A549 (cell line): ENCODE measurements around the gene DIP2C. TPM values are rescaled to one million over a fixed set of nuclear protein-coding genes. Genes with fewer than 3 reads are reported as not detected.

Experiments
- ATAC-seq, 2 experiments: fragments of 200-7000 bp in 1 of 2; fragments of >200 bp in 1 of 2; cut with Nextera tagmentation in 1 of 2; cut with Tn5 transposase in 1 of 2; 3 replicates each; pipeline versions ENCODE4 v1.8.0 to v1.9.1; 2018 to 2020; ENCODE audit warnings: mild to moderate bottlenecking in 1 of 2, moderate library complexity in 1 of 2
- CTCF ChIA-PET: fragments of 300-600 bp; sonication (Branson Sonifier 250); formaldehyde crosslinking; extraction: SDS; loops from one replicate; lab custom pipeline; 2021; ENCODE audit warnings: antibody characterized with exemption, inconsistent platforms; lab: Yijun Ruan, JAX
- POLR2A ChIA-PET: fragments of 350-600 bp; formaldehyde crosslinking; extraction: SDS; loops from one replicate; lab custom pipeline; 2021; ENCODE audit warnings: antibody characterized with exemption, inconsistent platforms; lab: Yijun Ruan, JAX
- DNase-seq, 2 experiments: peaks; one replicate each; pipeline versions ENCODE4 v3.0.0 to v3.0.0-alpha.2; 2011 to 2016; ENCODE audit warnings: low read depth in 1 of 2, low spot score in 1 of 2
- FAIRE-seq: peaks from 2 replicates; lab custom pipeline; 2011; peaks lifted over from hg19 to GRCh38; lab: Jason Lieb, UNC
- H3K27ac ChIP-seq, 2 experiments: fragments of >200 bp; sonication (Bioruptor Twin); formaldehyde crosslinking; 3 replicates each; pipeline ENCODE4 v1.5.1; 2016 to 2017
- H3K4me1 ChIP-seq: fragments of >200 bp; sonication (Bioruptor Twin); formaldehyde crosslinking; 3 replicates; pipeline ENCODE4 v1.6.1; 2016
- H3K4me2 ChIP-seq: fragments of >200 bp; sonication (Bioruptor Twin); formaldehyde crosslinking; 3 replicates; pipeline ENCODE4 v1.6.1; 2016
- H3K4me3 ChIP-seq: fragments of >200 bp; sonication (Bioruptor Twin); formaldehyde crosslinking; 3 replicates; pipeline ENCODE4 v1.5.1; 2016
- H3K9me3 ChIP-seq: fragments of >200 bp; sonication (Bioruptor Twin); formaldehyde crosslinking; 3 replicates; pipeline ENCODE4 v1.6.1; 2016
- ATOH8 ChIP-seq: fragments of 250-450 bp; sonication (Bioruptor Pico); IDR thresholded peaks from 2 replicates; pipeline ENCODE4 v1.5.0; 2020; ENCODE audit warnings: low read depth, mild to moderate bottlenecking, moderate library complexity
- CHD2 ChIP-seq: fragments of 150-350 bp; IDR thresholded peaks from 2 replicates; pipeline ENCODE4 v1.6.1; 2014; ENCODE audit warnings: low read length; ENCODE audit not compliant: partially characterized antibody
- CHD4 ChIP-seq: fragments of 200-600 bp; sonication (generic); IDR thresholded peaks from 2 replicates; pipeline ENCODE4 v1.6.1; 2016; ENCODE audit warnings: antibody characterized with exemption, mild to moderate bottlenecking, borderline replicate concordance
- CTCF ChIP-seq: fragments of >200 bp; sonication (Bioruptor Twin); formaldehyde crosslinking; IDR thresholded peaks from 3 replicates; pipeline ENCODE4 v1.5.1; 2016
- EHMT2 ChIP-seq: fragments of 200-600 bp; sonication (generic); IDR thresholded peaks from 2 replicates; pipeline ENCODE4 v1.6.1; 2016; ENCODE audit warnings: antibody characterized with exemption, low read depth, mild to moderate bottlenecking, moderate library complexity
- EP300 ChIP-seq, 2 experiments: fragments of >200 bp; sonication (Bioruptor Twin); formaldehyde crosslinking; IDR thresholded peaks; 2 replicates in 1 of 2; 3 replicates in 1 of 2; pipeline ENCODE4 v1.6.1; 2016 to 2017
- FOXS1 ChIP-seq: fragments of 250-450 bp; sonication (Bioruptor Pico); IDR thresholded peaks from 2 replicates; pipeline ENCODE4 v1.5.0; 2020; ENCODE audit warnings: mild to moderate bottlenecking, moderate library complexity
- GATA3 ChIP-seq: IDR thresholded peaks from 2 replicates; pipeline ENCODE4 v1.6.1; 2012; ENCODE audit warnings: borderline replicate concordance
- HES2 ChIP-seq: fragments of >200 bp; sonication (Bioruptor Twin); formaldehyde crosslinking; IDR thresholded peaks from 2 replicates; pipeline ENCODE4 v1.6.1; 2016
- HEYL ChIP-seq: fragments of 250-450 bp; sonication (Bioruptor Pico); IDR thresholded peaks from 2 replicates; pipeline ENCODE4 v1.8.0; 2021; ENCODE audit warnings: mild to moderate bottlenecking, moderate library complexity
- HMGXB4 ChIP-seq: fragments of 250-450 bp; sonication (Bioruptor Pico); IDR thresholded peaks from 2 replicates; pipeline ENCODE4 v1.5.0; 2021; ENCODE audit warnings: mild to moderate bottlenecking, moderate library complexity, borderline replicate concordance
- HOXB13 ChIP-seq: fragments of 250-450 bp; sonication (Bioruptor Pico); IDR thresholded peaks from 2 replicates; pipeline ENCODE4 v1.5.0; 2020; ENCODE audit warnings: low read depth, mild to moderate bottlenecking, moderate library complexity
- JUN ChIP-seq, 2 experiments: fragments of >200 bp; sonication (Bioruptor Twin); formaldehyde crosslinking; IDR thresholded peaks; 2 replicates in 1 of 2; 3 replicates in 1 of 2; pipeline ENCODE4 v1.6.1; 2016 to 2017
- MAX ChIP-seq: IDR thresholded peaks from 2 replicates; pipeline ENCODE4 v1.6.1; 2012
- MAZ ChIP-seq: fragments of 150-350 bp; IDR thresholded peaks from 2 replicates; pipeline ENCODE4 v1.6.1; 2014; ENCODE audit warnings: antibody characterized with exemption, low read depth, low read length, borderline replicate concordance
- NFE2L2 ChIP-seq: fragments of 150-350 bp; conservative IDR thresholded peaks from 2 replicates; pipeline ENCODE4 v1.6.1; 2014; ENCODE audit warnings: low read length
- NPAS2 ChIP-seq: fragments of 250-450 bp; sonication (Bioruptor Pico); IDR thresholded peaks from 2 replicates; pipeline ENCODE4 v1.8.0; 2022; ENCODE audit warnings: mild to moderate bottlenecking, moderate library complexity, borderline replicate concordance
- PHF8 ChIP-seq: fragments of 200-600 bp; sonication (generic); IDR thresholded peaks from 2 replicates; pipeline ENCODE4 v1.6.1; 2016; ENCODE audit warnings: low read depth, mild to moderate bottlenecking, antibody characterized with exemption, moderate library complexity, borderline replicate concordance
- POLR2A ChIP-seq: IDR thresholded peaks from 2 replicates; pipeline ENCODE4 v1.6.1; 2012; ENCODE audit warnings: mild to moderate bottlenecking, low read length
- POLR2AphosphoS2 ChIP-seq: conservative IDR thresholded peaks from 2 replicates; pipeline ENCODE4 v1.6.1; 2012; ENCODE audit warnings: low read length, improper control_type of control experiment, inconsistent platforms
- RAD21 ChIP-seq, 2 experiments: fragments of >200 bp in 1 of 2; sonication (Bioruptor Twin) in 1 of 2; formaldehyde crosslinking in 1 of 2; IDR thresholded peaks in 1 of 2; conservative IDR thresholded peaks in 1 of 2; 2 replicates in 1 of 2; 3 replicates in 1 of 2; pipeline ENCODE4 v1.6.1; 2012 to 2018; ENCODE audit warnings: inconsistent platforms in 1 of 2
- RNF2 ChIP-seq: fragments of 200-600 bp; sonication (generic); IDR thresholded peaks from 2 replicates; pipeline ENCODE4 v1.6.1; 2016; ENCODE audit warnings: low read depth, mild to moderate bottlenecking, antibody characterized with exemption, moderate library complexity, borderline replicate concordance
- SMC3 ChIP-seq: fragments of >200 bp; sonication (Bioruptor Twin); formaldehyde crosslinking; IDR thresholded peaks from 3 replicates; pipeline ENCODE4 v1.6.1; 2018; ENCODE audit warnings: inconsistent platforms
- SREBF2 ChIP-seq: fragments of 450-650 bp; IDR thresholded peaks from 2 replicates; pipeline ENCODE4 v1.6.1; 2014; ENCODE audit warnings: mild to moderate bottlenecking, moderate library complexity
- TFCP2L1 ChIP-seq: fragments of 250-450 bp; sonication (Bioruptor Pico); IDR thresholded peaks from 2 replicates; pipeline ENCODE4 v1.5.0; 2021; ENCODE audit warnings: mild to moderate bottlenecking
- ZFP36 ChIP-seq: fragments of 450-650 bp; IDR thresholded peaks from 2 replicates; pipeline ENCODE4 v1.6.1; 2014; ENCODE audit warnings: borderline replicate concordance; ENCODE audit not compliant: partially characterized antibody
- ZSCAN20 ChIP-seq: fragments of 250-450 bp; sonication (Bioruptor Pico); IDR thresholded peaks from 2 replicates; pipeline ENCODE4 v1.8.0; 2022; ENCODE audit warnings: mild to moderate bottlenecking, moderate library complexity
- WGBS: methylation state at CpG from one replicate; pipeline ENCODE4 v1.1.6; 2017; ENCODE audit errors: missing lambda C conversion rate; 5-methylcytosine and 5-hydroxymethylcytosine counted together
- polyA plus RNA-seq, 4 experiments: library from polyadenylated mRNA; depleted of rRNA in 3 of 4; stranded (reverse); fragments of >200 nt; fragmentation: RNase III in 1 of 4; extraction: RNeasy Plus Mini Kit Qiagen cat#74134 plus additional on column Dnase treatment in 1 of 4; gene quantifications; 2 replicates in 3 of 4; 3 replicates in 1 of 4; pipeline ENCODE4 v1.2.3, GENCODE V29; 2011 to 2017

DIP2C gene
- polyA plus RNA-seq, 2 of the 4 experiments (the other 2 are of a cell fraction) = 3.7 to 5.0 TPM

GRCh38 chr10:293636-294035 lies 395.8 kb downstream of the DIP2C start:
- POLR2A ChIA-PET = no interaction called here
- no peak overlapping the region for H3K27ac ChIP-seq
- H3K4me2 ChIP-seq = no peak overlapping the region
- TF ChIP-seq CHD2 (no peak), SMC3 (no peak), HES2 (no peak), ZFP36 (no peak), ZSCAN20 (CRISPR knock-in tag) (no peak), CHD4 (no peak), POLR2A (no peak), PHF8 (no peak), ATOH8 (no peak), HOXB13 (no peak)
- FAIRE-seq = no peak
- peaks cover 9% of the 10 kb centered on the region for H3K4me1 ChIP-seq
- no peak overlapping the region for H3K4me3 ChIP-seq
- no peak for DNase-seq
- CTCF ChIA-PET = interaction anchor here (0.9 to 1.3 kb wide), 3 partner anchors 11 to 27 kb away, joined by 3 to 4 read pairs (median 3); no protein-coding TSS in a partner anchor
- no peaks in the 10 kb centered on the region for H3K9me3 ChIP-seq
- 90% methylated on average over 4 of the region's 4 CpGs for WGBS
- no peak for ATAC-seq

GRCh38 chr10:290026-290725 lies 399.3 kb downstream of the DIP2C start:
- TF ChIP-seq CHD4 (no peak), ZSCAN20 (CRISPR knock-in tag) (no peak), GATA3 (no peak), POLR2AphosphoS2 (no peak), MAX (no peak)
- TF ChIP-seq, all 56 proteins: peak for 0
- Histone ChIP-seq H3K4me1 (no peaks in the 10 kb centered on the region), H3K9me3 (no peaks in the 10 kb centered on the region), H3K4me2 (no peak overlapping the region), H3K27ac (no peak overlapping the region), H3K4me3 (no peak overlapping the region)
- ChIA-PET POLR2A (no interaction called here), CTCF (no interaction called here)
- 95% methylated on average over 16 of the region's 17 CpGs for WGBS
- ATAC-seq (no peak), DNase-seq (no peak), FAIRE-seq (no peak)

- POLR2A ChIA-PET = no interaction called here
- no peak for FAIRE-seq
- DNase-seq = no peak
- TF ChIP-seq HOXB13 (no peak), CTCF (no peak), NFE2L2 (no peak), RAD21 (conservative IDR thresholded peaks at IDR 0.05 in 1 of 2, IDR thresholded peaks at IDR 0.05 in 1 of 2) (no peak), ATOH8 (no peak), FOXS1 (CRISPR knock-in tag) (no peak), JUN (IDR thresholded peaks at IDR 0.05) (no peak), HEYL (CRISPR knock-in tag) (no peak), HMGXB4 (CRISPR knock-in tag) (no peak), RNF2 (no peak), GATA3 (no peak), EHMT2 (no peak), NPAS2 (CRISPR knock-in tag) (no peak), EP300 (IDR thresholded peaks at IDR 0.05) (no peak), SREBF2 (no peak), MAZ (no peak), PHF8 (no peak), TFCP2L1 (CRISPR knock-in tag) (no peak)
- Histone ChIP-seq H3K4me3 (no peak overlapping the region), H3K9me3 (no peaks in the 10 kb centered on the region), H3K4me2 (no peak overlapping the region), H3K27ac (no peak overlapping the region), H3K4me1 (no peaks in the 10 kb centered on the region)
- no peak for ATAC-seq
- CTCF ChIA-PET = no interaction called here
- 91% methylated on average over 8 of the region's 9 CpGs for WGBS
These were observed 399.9 kb downstream of the DIP2C start for GRCh38 chr10:289581-289980.
